B cell (primary cell): ENCODE data around the gene GLI3. TPM values are rescaled to one million over a fixed set of nuclear protein-coding genes. Genes with fewer than 3 reads are reported as not detected.

Source experiments
- ATAC-seq: fragments of 200-7000 bp; cut with Tn5 transposase; one replicate; pipeline ENCODE4 v1.10.0; 2021; ENCODE audit warnings: low read depth, mild to moderate bottlenecking, moderate number of reproducible peaks, moderate library complexity
- CTCF ChIA-PET: fragments of 350-600 bp; sonication (Branson Sonifier 250); formaldehyde crosslinking; loops from one replicate; lab custom pipeline; 2021; ENCODE audit warnings: antibody characterized with exemption, inconsistent platforms; lab: Charles Lee
- POLR2A ChIA-PET: fragments of 350-600 bp; sonication (Branson Sonifier 250); formaldehyde crosslinking; loops from one replicate; lab custom pipeline; 2021; ENCODE audit warnings: antibody characterized with exemption; lab: Charles Lee
- DNase-seq: peaks from one replicate; pipeline ENCODE4 v3.0.0; 2013
- H2AFZ ChIP-seq: 2 replicates; pipeline ENCODE4 v1.6.1; 2012; ENCODE audit warnings: mild to moderate bottlenecking, low read depth, low read length; ENCODE audit not compliant: insufficient read depth, poor library complexity, severe bottlenecking
- H3K27ac ChIP-seq, 2 donors: 1 replicate in 1 of 2; 2 replicates in 1 of 2; pipeline ENCODE4 v1.5.1; 2012 to 2013; ENCODE audit warnings: low read length in 2 of 2, mild to moderate bottlenecking in 2 of 2, moderate library complexity in 1 of 2
- H3K27me3 ChIP-seq, 4 experiments: fragments of 200-600 bp in 1 of 4; sonication (generic) in 1 of 4; replicated peaks in 1 of 4; 1 replicate in 2 of 4; 2 replicates in 2 of 4; pipeline versions ENCODE4 v1.6.1 to v1.7.0; 2013 to 2016; ENCODE audit warnings: low read length in 3 of 4, mild to moderate bottlenecking in 2 of 4, mixed read lengths in 1 of 4, moderate library complexity in 1 of 4; ENCODE audit not compliant: insufficient read depth in 4 of 4, control insufficient read depth in 3 of 4; ENCODE audit errors: control extremely low read depth in 1 of 4
- H3K36me3 ChIP-seq, 2 experiments: replicated peaks in 1 of 2; 1 replicate in 1 of 2; 2 replicates in 1 of 2; pipeline versions ENCODE4 v1.6.1 to v1.7.1; 2013; ENCODE audit warnings: low read length in 1 of 2; ENCODE audit not compliant: insufficient read depth in 2 of 2, control insufficient read depth in 1 of 2; ENCODE audit errors: control extremely low read depth in 1 of 2, extremely low read depth in 1 of 2
- H3K4me1 ChIP-seq, 2 donors: fragments of 200-600 bp in 1 of 2; sonication (generic) in 1 of 2; 1 replicate in 1 of 2; 2 replicates in 1 of 2; pipeline versions ENCODE4 v1.5.1 to v1.6.1; 2013 to 2017; ENCODE audit warnings: low read length in 2 of 2; ENCODE audit not compliant: control insufficient read depth in 2 of 2, insufficient read depth in 2 of 2
- H3K4me2 ChIP-seq: replicated peaks from 2 replicates; pipeline ENCODE3; 2012; ENCODE audit warnings: mild to moderate bottlenecking, low read depth, low read length; ENCODE audit not compliant: poor library complexity, severe bottlenecking
- H3K4me3 ChIP-seq, 5 experiments: fragments of 200-600 bp in 1 of 5; sonication (generic) in 1 of 5; 1 replicate in 3 of 5; 2 replicates in 2 of 5; pipeline versions ENCODE4 v1.5.1 to v1.7.0; 2011 to 2016; ENCODE audit warnings: low read length in 4 of 5, mild to moderate bottlenecking in 4 of 5, low read depth in 2 of 5, control low read depth in 1 of 5, moderate library complexity in 1 of 5; ENCODE audit not compliant: insufficient read depth in 1 of 5; ENCODE audit errors: control extremely low read depth in 1 of 5, extremely low read depth in 1 of 5
- H3K79me2 ChIP-seq: fragments of 200-600 bp; sonication (generic); one replicate; pipeline ENCODE4 v1.6.0; 2016; ENCODE audit warnings: low read length; ENCODE audit not compliant: control insufficient read depth, insufficient read depth
- H3K9ac ChIP-seq: fragments of 200-600 bp; sonication (generic); 2 replicates; pipeline ENCODE4 v1.6.1; 2017; ENCODE audit warnings: mild to moderate bottlenecking, low read length, moderate library complexity
- H3K9me3 ChIP-seq, 3 donors: one replicate each; pipeline versions ENCODE4 v1.6.1 to v1.7.1; 2013; ENCODE audit warnings: low read length in 2 of 3; ENCODE audit not compliant: control insufficient read depth in 2 of 3, insufficient read depth in 1 of 3; ENCODE audit errors: control extremely low read depth in 1 of 3
- H4K20me1 ChIP-seq: 2 replicates; pipeline ENCODE4 v1.6.0; 2012; ENCODE audit warnings: mild to moderate bottlenecking, low read length; ENCODE audit not compliant: insufficient read depth, control insufficient read depth, poor library complexity, severe bottlenecking
- H3K27ac Mint-ChIP-seq: one replicate; pipeline ENCODE4 v1.8.0; 2021; ENCODE audit warnings: mixed read lengths
- H3K27me3 Mint-ChIP-seq: one replicate; pipeline ENCODE4 v1.8.0; 2021; ENCODE audit warnings: mixed read lengths
- H3K4me1 Mint-ChIP-seq: one replicate; pipeline ENCODE4 v1.8.0; 2021; ENCODE audit warnings: mixed read lengths
- H3K4me3 Mint-ChIP-seq: one replicate; pipeline ENCODE4 v1.8.0; 2021; ENCODE audit warnings: mixed read lengths
- H3K9me3 Mint-ChIP-seq: one replicate; pipeline ENCODE4 v1.8.0; 2022; ENCODE audit warnings: mixed read lengths; ENCODE audit not compliant: insufficient read depth
- EZH2 ChIP-seq: IDR thresholded peaks from 2 replicates; pipeline ENCODE4 v1.6.1; 2012; ENCODE audit warnings: borderline replicate concordance, low read depth, mild to moderate bottlenecking, moderate library complexity, low read length; ENCODE audit not compliant: insufficient read depth, poor library complexity, severe bottlenecking
- WGBS: methylation state at CpG from one replicate; pipeline ENCODE4 v1.1.5; 2013; ENCODE audit warnings: missing lambda C conversion rate; ENCODE audit not compliant: insufficient coverage; 5-methylcytosine and 5-hydroxymethylcytosine counted together
- intact Hi-C: fragments of 100-400 bp; cut with micrococcal nuclease; formaldehyde crosslinking; loops from one replicate; pipeline ENCODE4 v1.10.0; 2022
- polyA plus RNA-seq: library from polyadenylated mRNA; depleted of rRNA; stranded (reverse); fragments of >200 nt; gene quantifications from 2 replicates; pipeline ENCODE4 v1.2.3, GENCODE V29; 2012
- total RNA-seq, 2 donors: library from RNA; stranded (reverse); fragments of 120-200 nt in 1 of 2; gene quantifications; 1 replicate in 1 of 2; 2 replicates in 1 of 2; pipeline versions ENCODE4 v1.2.3 to v1.2.4, GENCODE V29; 2013 to 2022
- TF ChIP-seq, protein P1 (sequence below): fragments of 200-600 bp; IDR thresholded peaks from one replicate; pipeline ENCODE4 v1.8.0; 2022; ENCODE audit warnings: antibody characterized with exemption, mild to moderate bottlenecking

GLI3 gene
- total and polyA plus RNA-seq, 2 donors (not counting 1 experiment from before 2014, with no cell fraction given): not detected

DNA sequence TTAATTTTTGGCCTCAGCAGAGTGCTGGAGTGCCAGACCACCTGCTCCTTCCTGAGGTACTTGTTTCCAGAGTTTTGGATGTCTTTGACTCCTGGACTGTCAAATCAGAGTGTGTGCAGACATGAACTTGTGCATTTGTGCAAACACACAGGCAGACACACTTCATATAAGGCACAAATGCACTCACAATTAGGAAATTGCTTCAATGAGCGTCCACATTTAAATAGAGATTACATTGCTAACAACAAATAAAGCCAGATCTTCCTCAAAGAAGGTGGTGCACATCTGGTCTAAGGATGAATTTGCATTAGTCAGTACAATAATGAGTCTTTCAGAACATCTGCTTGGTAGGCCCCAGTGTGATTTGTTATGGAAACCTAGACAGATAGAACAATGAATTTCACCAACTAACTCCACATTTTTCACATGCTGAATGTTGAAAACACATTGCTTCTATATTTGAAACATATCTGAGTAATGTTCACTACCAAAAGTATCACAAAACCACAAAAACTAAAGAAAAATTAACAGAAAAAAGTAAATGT lies 267.4 kb downstream of the GLI3 start:
- H3K4me1 Mint-ChIP-seq: no peaks in the 10 kb centered on the region
- Histone ChIP-seq H3K4me2 (no peak overlapping the region), H4K20me1 (no peaks in the 10 kb centered on the region), H3K27me3 (peaks cover 0 to 3% (median 0%) of the 10 kb centered on the region in 4 experiments), H3K27ac (no peak overlapping the region), H3K9ac (no peak overlapping the region), H3K79me2 (no peaks in the 10 kb centered on the region), H3K4me3 (no peak overlapping the region), H3K36me3 (no peaks in the 10 kb centered on the region), H3K4me1 (no peaks in the 10 kb centered on the region), H2AFZ (no peak overlapping the region), H3K9me3 (peaks cover 0 to 7% (median 0%) of the 10 kb centered on the region in 3 donors)
- WGBS: no CpG with 5 or more reads among the region's 1 CpG
- ChIA-PET POLR2A (no interaction called here), CTCF (no interaction called here)
- intact Hi-C loops: loop anchor here (10.0 kb wide), 1 partner anchor 915 kb away; no protein-coding TSS in a partner anchor
- H3K9me3 Mint-ChIP-seq: no peaks in the 10 kb centered on the region
- H3K4me3 Mint-ChIP-seq: no peak overlapping the region
- ATAC-seq (no peak), DNase-seq (no peak)
- no peak overlapping the region for H3K27ac Mint-ChIP-seq
- no peak for TF ChIP-seq EZH2
- TF ChIP-seq, protein P1, sequence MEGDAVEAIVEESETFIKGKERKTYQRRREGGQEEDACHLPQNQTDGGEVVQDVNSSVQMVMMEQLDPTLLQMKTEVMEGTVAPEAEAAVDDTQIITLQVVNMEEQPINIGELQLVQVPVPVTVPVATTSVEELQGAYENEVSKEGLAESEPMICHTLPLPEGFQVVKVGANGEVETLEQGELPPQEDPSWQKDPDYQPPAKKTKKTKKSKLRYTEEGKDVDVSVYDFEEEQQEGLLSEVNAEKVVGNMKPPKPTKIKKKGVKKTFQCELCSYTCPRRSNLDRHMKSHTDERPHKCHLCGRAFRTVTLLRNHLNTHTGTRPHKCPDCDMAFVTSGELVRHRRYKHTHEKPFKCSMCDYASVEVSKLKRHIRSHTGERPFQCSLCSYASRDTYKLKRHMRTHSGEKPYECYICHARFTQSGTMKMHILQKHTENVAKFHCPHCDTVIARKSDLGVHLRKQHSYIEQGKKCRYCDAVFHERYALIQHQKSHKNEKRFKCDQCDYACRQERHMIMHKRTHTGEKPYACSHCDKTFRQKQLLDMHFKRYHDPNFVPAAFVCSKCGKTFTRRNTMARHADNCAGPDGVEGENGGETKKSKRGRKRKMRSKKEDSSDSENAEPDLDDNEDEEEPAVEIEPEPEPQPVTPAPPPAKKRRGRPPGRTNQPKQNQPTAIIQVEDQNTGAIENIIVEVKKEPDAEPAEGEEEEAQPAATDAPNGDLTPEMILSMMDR: no peak
- no peaks in the 10 kb centered on the region for H3K27me3 Mint-ChIP-seq

- Histone ChIP-seq H3K36me3 (no peaks in the 10 kb centered on the region), H3K9ac (no peak overlapping the region), H2AFZ (no peak overlapping the region), H3K27me3 (no peaks in the 10 kb centered on the region), H3K4me1 (no peaks in the 10 kb centered on the region), H4K20me1 (no peaks in the 10 kb centered on the region), H3K9me3 (peaks cover 0 to 7% (median 0%) of the 10 kb centered on the region in 3 donors), H3K27ac (no peak overlapping the region), H3K4me2 (no peak overlapping the region), H3K79me2 (no peaks in the 10 kb centered on the region), H3K4me3 (no peak overlapping the region)
- POLR2A ChIA-PET: no interaction called here
- intact Hi-C loops: no loop called here
- Mint-ChIP-seq H3K27me3 (no peaks in the 10 kb centered on the region), H3K27ac (no peak overlapping the region), H3K9me3 (no peaks in the 10 kb centered on the region), H3K4me3 (no peak overlapping the region), H3K4me1 (no peaks in the 10 kb centered on the region)
- DNase-seq (no peak), ATAC-seq (no peak)
- TF ChIP-seq, protein P1: no peak
- 94% methylated on average over 3 of the region's 3 CpGs for WGBS
- CTCF ChIA-PET: interaction anchor here (1.0 kb wide), 1 partner anchor 11 kb away, joined by 3 read pairs; no protein-coding TSS in a partner anchor
Measured at GRCh38 chr7:41967156-41967555, 269.9 kb downstream of the GLI3 start.
